Caco-2 (cell line): ENCODE data around the gene LRP5. TPM values are rescaled to one million over a fixed set of nuclear protein-coding genes. Genes with fewer than 3 reads are reported as not detected.
"Not testable (repeated sequence)": the region's sequence is repeated elsewhere in the genome, so short reads cannot be mapped to it uniquely, and the experiment has no call there.

ENCODE experiments used
- BruUV-seq: library from RNA; stranded (reverse); fragments of 400-500 nt; replicated peaks from 2 replicates; lab custom pipeline; 2021; lab: Mats Ljungman, UMichigan
- CTCF ChIA-PET: fragments of 300-600 bp; sonication (Branson Sonifier 250); formaldehyde crosslinking; loops from one replicate; lab custom pipeline; 2022; ENCODE audit warnings: antibody characterized with exemption; lab: Charles Lee
- POLR2A ChIA-PET: fragments of 300-600 bp; sonication (Branson Sonifier 250); formaldehyde crosslinking; loops from one replicate; lab custom pipeline; 2022; ENCODE audit warnings: antibody characterized with exemption; lab: Charles Lee
- DNase-seq, 2 experiments: peaks; one replicate each; pipeline versions ENCODE4 v3.0.0 to v3.0.0-alpha.2; 2020 to 2022
- H3K27me3 ChIP-seq: replicated peaks from 2 replicates; pipeline ENCODE4 v1.6.0; 2011; ENCODE audit warnings: low read length; ENCODE audit not compliant: control insufficient read depth, insufficient read depth
- H3K36me3 ChIP-seq: 2 replicates; pipeline ENCODE4 v1.5.1; 2011; ENCODE audit warnings: low read length; ENCODE audit not compliant: control insufficient read depth, insufficient read depth
- H3K4me1 ChIP-seq: fragments of 250-450 bp; sonication (Bioruptor Pico); 2 replicates; pipeline ENCODE4 v1.5.1; 2020; ENCODE audit warnings: mild to moderate bottlenecking
- H3K4me3 ChIP-seq: 2 replicates; pipeline ENCODE4 v1.5.1; 2011; ENCODE audit warnings: low read depth, mild to moderate bottlenecking, control low read depth, low read length
- H3K9me3 ChIP-seq: fragments of 250-450 bp; sonication (Bioruptor Pico); 2 replicates; pipeline ENCODE4 v1.5.1; 2020; ENCODE audit warnings: mild to moderate bottlenecking, moderate library complexity
- H3K27ac Mint-ChIP-seq: one replicate; pipeline ENCODE4 v1.8.0; 2022; ENCODE audit warnings: mixed read lengths; ENCODE audit not compliant: unreplicated experiment
- H3K27me3 Mint-ChIP-seq: one replicate; pipeline ENCODE4 v1.8.0; 2022; ENCODE audit warnings: mixed read lengths; ENCODE audit not compliant: insufficient read depth, unreplicated experiment
- H3K36me3 Mint-ChIP-seq: one replicate; pipeline ENCODE4 v1.8.0; 2022; ENCODE audit warnings: mild to moderate bottlenecking, mixed read lengths; ENCODE audit not compliant: insufficient read depth, unreplicated experiment
- H3K4me1 Mint-ChIP-seq: one replicate; pipeline ENCODE4 v1.8.0; 2022; ENCODE audit warnings: low read depth, mixed read lengths; ENCODE audit not compliant: unreplicated experiment
- H3K4me3 Mint-ChIP-seq: one replicate; pipeline ENCODE4 v1.8.0; 2022; ENCODE audit warnings: mild to moderate bottlenecking, moderate library complexity, mixed read lengths; ENCODE audit not compliant: unreplicated experiment
- H3K9me3 Mint-ChIP-seq: one replicate; pipeline ENCODE4 v1.8.0; 2022; ENCODE audit warnings: mixed read lengths; ENCODE audit not compliant: unreplicated experiment
- intact Hi-C: fragments of 100-400 bp; cut with micrococcal nuclease; formaldehyde crosslinking; loops from one replicate; pipeline ENCODE4 v1.10.0; 2022; ENCODE audit not compliant: unreplicated experiment
- total RNA-seq: library from RNA; stranded (reverse); gene quantifications from 2 replicates; pipeline ENCODE4 v1.2.3, GENCODE V29; 2022
- TF ChIP-seq, protein P1 (sequence below), 2 experiments: fragments of 200-600 bp in 1 of 2; IDR thresholded peaks; 1 replicate in 1 of 2; 2 replicates in 1 of 2; pipeline versions ENCODE4 v1.5.1 to v1.8.0; 2011 to 2022; ENCODE audit warnings: antibody characterized with exemption in 1 of 2, control low read depth in 1 of 2, inconsistent platforms in 1 of 2, low read depth in 1 of 2, low read length in 1 of 2, mild to moderate bottlenecking in 1 of 2, moderate library complexity in 1 of 2; ENCODE audit not compliant: insufficient read depth in 1 of 2, severe bottlenecking in 1 of 2, unreplicated experiment in 1 of 2

LRP5 gene
- total RNA-seq, 1 experiment from 2014 or later = 94.3 TPM

DNA sequence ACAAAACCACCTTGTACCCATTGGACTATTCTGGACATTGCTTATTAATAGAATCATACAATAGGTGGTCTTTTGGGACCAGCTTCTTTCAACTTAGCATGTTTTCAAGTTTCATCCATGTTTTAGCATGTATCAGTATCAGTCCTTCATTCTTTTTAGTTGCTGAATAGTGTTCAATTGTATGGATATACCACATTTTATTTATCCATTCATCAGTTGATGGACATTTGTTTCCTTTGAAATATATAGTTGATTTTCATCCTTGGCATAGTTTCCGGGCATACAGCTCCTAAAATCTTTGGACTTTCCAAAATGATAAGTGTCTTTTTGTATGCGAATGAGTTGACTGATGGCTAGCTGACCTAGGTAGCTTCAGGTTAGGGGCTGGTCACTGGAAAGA is 160.4 kb downstream of the LRP5 start:
- CTCF ChIA-PET = no interaction called here
- TF ChIP-seq, protein P1, sequence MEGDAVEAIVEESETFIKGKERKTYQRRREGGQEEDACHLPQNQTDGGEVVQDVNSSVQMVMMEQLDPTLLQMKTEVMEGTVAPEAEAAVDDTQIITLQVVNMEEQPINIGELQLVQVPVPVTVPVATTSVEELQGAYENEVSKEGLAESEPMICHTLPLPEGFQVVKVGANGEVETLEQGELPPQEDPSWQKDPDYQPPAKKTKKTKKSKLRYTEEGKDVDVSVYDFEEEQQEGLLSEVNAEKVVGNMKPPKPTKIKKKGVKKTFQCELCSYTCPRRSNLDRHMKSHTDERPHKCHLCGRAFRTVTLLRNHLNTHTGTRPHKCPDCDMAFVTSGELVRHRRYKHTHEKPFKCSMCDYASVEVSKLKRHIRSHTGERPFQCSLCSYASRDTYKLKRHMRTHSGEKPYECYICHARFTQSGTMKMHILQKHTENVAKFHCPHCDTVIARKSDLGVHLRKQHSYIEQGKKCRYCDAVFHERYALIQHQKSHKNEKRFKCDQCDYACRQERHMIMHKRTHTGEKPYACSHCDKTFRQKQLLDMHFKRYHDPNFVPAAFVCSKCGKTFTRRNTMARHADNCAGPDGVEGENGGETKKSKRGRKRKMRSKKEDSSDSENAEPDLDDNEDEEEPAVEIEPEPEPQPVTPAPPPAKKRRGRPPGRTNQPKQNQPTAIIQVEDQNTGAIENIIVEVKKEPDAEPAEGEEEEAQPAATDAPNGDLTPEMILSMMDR (IDR thresholded peaks at IDR 0.05; ENCODE audit: insufficient read depth in 1 of 2, low read depth in 1 of 2, low read length in 1 of 2, severe bottlenecking in 1 of 2, unreplicated experiment in 1 of 2) = no peak
- peaks cover 13% of the 10 kb centered on the region for H3K9me3 Mint-ChIP-seq
- intact Hi-C loops = no loop called here
- H3K27ac Mint-ChIP-seq = no peak overlapping the region
- H3K27me3 Mint-ChIP-seq = no peaks in the 10 kb centered on the region
- H3K4me3 Mint-ChIP-seq = no peak overlapping the region
- no TSS peak for BruUV-seq
- peaks cover 13% of the 10 kb centered on the region for H3K4me1 ChIP-seq
- POLR2A ChIA-PET = no interaction called here
- H3K9me3 ChIP-seq = no peaks in the 10 kb centered on the region
- no peaks in the 10 kb centered on the region for H3K27me3 ChIP-seq
- no peak overlapping the region for H3K4me3 ChIP-seq
- H3K36me3 Mint-ChIP-seq = peaks cover 93% of the 10 kb centered on the region
- H3K36me3 ChIP-seq = peaks cover 10% of the 10 kb centered on the region; the same call in 1 of the 2 replicates
- DNase-seq = no peak
- H3K4me1 Mint-ChIP-seq = peaks cover 34% of the 10 kb centered on the region

DNA sequence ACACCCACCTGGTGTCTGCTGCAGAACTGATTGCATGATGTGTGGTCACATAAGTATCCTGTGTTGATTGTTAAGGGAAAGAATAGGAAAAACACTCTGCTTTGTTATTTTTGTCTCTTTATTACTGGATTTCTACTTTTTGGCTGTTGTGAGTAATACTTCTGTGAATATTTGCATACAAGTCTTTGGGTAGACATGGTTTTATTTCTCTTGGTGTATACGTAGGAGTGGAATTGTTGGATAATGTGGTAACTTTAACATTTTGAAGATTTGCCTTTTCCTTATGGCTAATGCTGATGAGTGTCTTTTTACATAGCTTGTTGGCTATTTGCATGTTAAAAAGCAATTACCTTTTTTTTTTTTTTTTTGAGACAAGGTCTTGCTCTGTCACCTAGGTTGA is 161.3 kb downstream of the LRP5 start:
- ChIA-PET POLR2A (interaction anchor here (0.6 kb wide), 2 partner anchors 15 to 1234 kb away, joined by 3 read pairs; no protein-coding TSS in a partner anchor), CTCF (no interaction called here)
- peaks cover 93% of the 10 kb centered on the region for H3K36me3 Mint-ChIP-seq
- peaks cover 4% of the 10 kb centered on the region for H3K4me1 ChIP-seq
- no peaks in the 10 kb centered on the region for H3K27me3 ChIP-seq
- H3K36me3 ChIP-seq = peaks cover 10% of the 10 kb centered on the region; the same call in 1 of the 2 replicates
- peaks cover 25% of the 10 kb centered on the region for H3K4me1 Mint-ChIP-seq
- no peak overlapping the region for H3K27ac Mint-ChIP-seq
- intact Hi-C loops = no loop called here
- peaks cover 13% of the 10 kb centered on the region for H3K9me3 Mint-ChIP-seq
- H3K4me3 Mint-ChIP-seq = no peak overlapping the region
- H3K27me3 Mint-ChIP-seq = no peaks in the 10 kb centered on the region
- TF ChIP-seq, protein P1 (IDR thresholded peaks at IDR 0.05; ENCODE audit: insufficient read depth in 1 of 2, low read depth in 1 of 2, low read length in 1 of 2, severe bottlenecking in 1 of 2, unreplicated experiment in 1 of 2) = no peak
- H3K4me3 ChIP-seq = no peak overlapping the region
- no peak for DNase-seq
- no peaks in the 10 kb centered on the region for H3K9me3 ChIP-seq
- BruUV-seq = no TSS peak

DNA sequence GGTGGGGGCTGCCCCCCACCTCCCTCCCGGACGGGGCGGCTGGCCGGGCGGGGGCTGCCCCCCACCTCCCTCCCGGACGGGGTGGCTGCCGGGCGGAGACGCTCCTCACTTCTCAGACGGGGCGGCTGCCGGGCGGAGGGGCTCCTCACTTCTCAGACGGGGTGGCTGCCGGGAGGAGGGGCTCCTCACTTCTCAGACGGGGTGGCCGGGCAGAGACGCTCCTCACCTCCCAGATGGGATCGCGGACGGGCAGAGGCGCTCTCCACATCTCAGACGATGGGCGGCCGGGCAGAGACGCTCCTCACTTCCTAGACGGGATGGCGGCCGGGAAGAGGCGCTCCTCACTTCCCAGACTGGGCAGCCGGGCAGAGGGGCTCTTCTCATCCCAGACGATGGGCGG is 163.2 kb downstream of the LRP5 start:
- H3K4me1 ChIP-seq, DNase-seq, H3K27me3 ChIP-seq, BruUV-seq, CTCF ChIA-PET, intact Hi-C loops, H3K36me3 ChIP-seq, POLR2A ChIA-PET, H3K4me3 Mint-ChIP-seq, H3K27me3 Mint-ChIP-seq, H3K27ac Mint-ChIP-seq, H3K4me3 ChIP-seq, H3K9me3 ChIP-seq: not testable (repeated sequence)
- H3K9me3 Mint-ChIP-seq = peaks cover 24% of the 10 kb centered on the region
- H3K4me1 Mint-ChIP-seq = peaks cover 18% of the 10 kb centered on the region
- H3K36me3 Mint-ChIP-seq = peaks cover 89% of the 10 kb centered on the region

DNA sequence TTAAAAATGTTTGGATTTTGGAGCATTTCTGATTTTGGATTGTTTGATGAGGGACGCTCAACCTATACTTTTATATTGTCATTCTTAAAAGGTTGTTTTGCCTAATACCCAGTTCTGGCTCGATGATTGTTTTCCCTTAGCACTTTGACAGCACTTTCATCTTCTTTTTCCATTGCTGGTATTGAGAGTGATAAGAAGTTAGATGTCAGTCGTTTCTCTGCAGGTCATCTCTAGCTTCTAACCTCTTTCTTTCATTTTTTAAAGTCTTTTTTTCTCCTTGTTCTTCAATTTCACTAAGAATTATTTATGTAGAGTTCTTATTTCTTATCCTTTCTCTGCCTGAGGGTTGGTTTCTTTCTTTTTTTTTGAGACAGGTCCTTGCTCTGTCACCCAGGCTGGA is 167.0 kb downstream of the LRP5 start:
- intact Hi-C loops = no loop called here
- Mint-ChIP-seq H3K4me3 (no peak overlapping the region), H3K27ac (no peak overlapping the region), H3K36me3 (peaks cover 75% of the 10 kb centered on the region), H3K9me3 (peaks cover 20% of the 10 kb centered on the region), H3K4me1 (peaks cover 26% of the 10 kb centered on the region), H3K27me3 (no peaks in the 10 kb centered on the region)
- TF ChIP-seq, protein P1 (IDR thresholded peaks at IDR 0.05; ENCODE audit: insufficient read depth in 1 of 2, low read depth in 1 of 2, low read length in 1 of 2, severe bottlenecking in 1 of 2, unreplicated experiment in 1 of 2) = no peak
- H3K4me1 ChIP-seq = no peaks in the 10 kb centered on the region
- H3K9me3 ChIP-seq = no peaks in the 10 kb centered on the region
- CTCF ChIA-PET = no interaction called here
- no peak for DNase-seq
- POLR2A ChIA-PET = no interaction called here
- no peaks in the 10 kb centered on the region for H3K27me3 ChIP-seq
- no peak overlapping the region for H3K4me3 ChIP-seq
- peaks cover 5% of the 10 kb centered on the region; the same call in 1 of the 2 replicates for H3K36me3 ChIP-seq
- no TSS peak for BruUV-seq
